Activated CD8-positive, alpha-beta memory T cell treated with anti-CD3 and anti-CD28 coated beads for 48 hours (primary cell): ENCODE measurements around the gene MAP3K20.
"Not testable (repeated sequence)": the region's sequence is repeated elsewhere in the genome, so short reads cannot be mapped to it uniquely, and the experiment has no call there.

Source experiments
- DNase-seq, 3 experiments: peaks; one replicate each; pipeline ENCODE4 v3.0.0-alpha.2; 2020; ENCODE audit warnings: low read depth in 2 of 3, low spot score in 2 of 3

Gene MAP3K20

DNA sequence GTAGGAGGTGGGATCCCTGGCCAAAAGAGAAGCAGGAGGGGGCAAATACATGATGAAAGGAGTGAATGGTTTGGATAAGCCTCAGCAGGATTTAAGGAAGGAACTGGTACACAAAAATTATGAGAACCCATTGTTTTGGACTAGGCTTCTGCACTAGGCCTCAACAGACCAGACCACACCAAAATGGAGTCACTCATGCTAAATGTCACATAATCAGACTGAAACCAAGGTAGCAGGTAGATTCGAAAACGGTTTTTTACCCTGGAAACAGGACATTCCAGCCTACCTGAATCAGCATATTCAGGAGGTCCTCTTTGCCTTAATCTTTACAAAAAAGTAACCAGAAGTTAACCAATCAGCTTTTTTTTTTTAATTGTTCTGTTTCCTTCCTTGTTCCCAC is 229.7 kb downstream of the MAP3K20 start:
- no peak for DNase-seq

- DNase-seq: no peak
Measured at GRCh38 chr2:173307293-173307692, 231.6 kb downstream of the MAP3K20 start.

GRCh38 chr2:173309370-173309769 is 233.7 kb downstream of the MAP3K20 start:
- not testable (repeated sequence) for DNase-seq

DNA sequence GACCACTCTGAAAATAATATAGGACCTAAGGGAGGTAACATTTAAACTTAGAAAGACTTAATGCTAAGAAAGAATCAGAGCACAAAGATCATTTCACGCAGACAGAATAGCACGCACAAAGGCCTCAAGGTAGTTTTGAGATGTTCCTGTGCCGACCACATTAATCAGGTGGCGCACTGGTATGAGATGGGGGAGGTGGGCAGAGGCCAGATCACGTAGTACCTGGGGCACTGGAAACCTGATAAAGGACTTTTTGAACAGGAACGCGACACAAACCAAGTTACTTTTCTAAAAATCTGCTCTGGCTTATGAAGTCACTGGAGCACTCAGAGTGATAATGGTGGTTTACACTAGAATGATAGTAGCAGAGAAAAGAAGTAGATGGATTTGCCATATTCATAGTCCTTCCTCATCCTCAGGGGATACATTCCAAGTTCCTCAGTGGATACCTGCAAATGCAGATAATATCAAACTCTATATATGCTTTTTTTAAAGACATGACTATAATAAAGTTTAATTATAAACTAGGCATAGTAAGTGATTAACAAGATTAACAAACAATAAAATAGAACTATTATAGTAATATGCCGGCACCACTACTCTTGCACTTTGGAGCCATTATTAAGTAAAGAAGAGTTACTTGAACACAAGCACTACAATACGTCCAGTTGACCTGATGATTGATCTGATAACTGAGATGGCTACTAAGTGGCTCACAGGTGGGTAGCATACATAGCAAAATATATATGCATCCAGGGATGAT is 236.4 kb downstream of the MAP3K20 start:
- DNase-seq: no peak
